ENCODE data around the gene SLC30A5.

DNA sequence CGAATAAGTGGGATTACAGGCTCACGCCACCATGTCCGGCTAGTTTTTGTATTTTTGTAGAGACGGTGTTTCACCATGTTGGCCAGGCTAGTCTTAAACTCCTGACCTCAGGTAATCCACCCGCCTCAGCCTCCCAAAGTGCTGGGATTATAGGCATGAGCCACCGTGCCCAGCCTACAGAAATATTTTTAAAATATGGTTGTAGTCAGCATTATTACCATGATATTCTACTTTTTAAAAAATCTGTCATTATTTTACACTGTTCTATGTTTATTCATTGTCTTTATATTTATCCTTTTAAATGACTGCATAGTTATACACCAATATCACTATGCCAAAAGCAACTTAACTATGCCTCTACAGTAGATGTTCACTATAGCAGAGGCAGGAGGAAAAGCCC is 41.6 kb upstream of the SLC30A5 start:
- TF ChIP-seq CTCF (IDR thresholded peaks at IDR 0.05) = no peak
- no peak for TF ChIP-seq POLR2A (IDR thresholded peaks at IDR 0.05)
